HepG2 (cell line): Measurements from ENCODE around the gene OR13C8. TPM values are rescaled to one million over a fixed set of nuclear protein-coding genes. Genes with fewer than 3 reads are reported as not detected.
"Not testable (repeated sequence)": the region's sequence is repeated elsewhere in the genome, so short reads cannot be mapped to it uniquely, and the experiment has no call there.

Source experiments
- ATAC-seq: fragments of 200-7000 bp; cut with Tn5 transposase; 3 replicates; pipeline ENCODE4 v1.9.1; 2020; ENCODE audit warnings: mild to moderate bottlenecking, moderate library complexity
- BruUV-seq: library from RNA; stranded (reverse); fragments of 400-500 nt; replicated peaks from 2 replicates; lab custom pipeline; 2021; lab: Mats Ljungman, UMichigan
- CTCF ChIA-PET: fragments of 300-600 bp; formaldehyde crosslinking; extraction: SDS; loops from one replicate; lab custom pipeline; 2021; ENCODE audit warnings: low total read pairs, inconsistent platforms, low intra/inter-chr PET ratio; lab: Yijun Ruan, JAX
- POLR2A ChIA-PET: fragments of 350-600 bp; sonication (Branson Sonifier 250); formaldehyde crosslinking; loops from one replicate; lab custom pipeline; 2020; ENCODE audit warnings: antibody characterized with exemption, inconsistent platforms; lab: Yijun Ruan, JAX
- DNase-seq: peaks from one replicate; pipeline ENCODE4 v3.0.0-alpha.2; 2015; ENCODE audit warnings: low spot score
- FAIRE-seq: peaks from 3 replicates; lab custom pipeline; 2011; peaks lifted over from hg19 to GRCh38; lab: Jason Lieb, UNC
- H2AFZ ChIP-seq: one replicate; pipeline ENCODE4 v1.6.1; 2011; ENCODE audit warnings: low read length, inconsistent platforms
- H3K27ac ChIP-seq: fragments of 300-600 bp; 3 replicates; pipeline ENCODE4 v1.8.0; 2011; ENCODE audit warnings: mixed run types, mild to moderate bottlenecking, mixed read lengths, low read length, inconsistent platforms; ENCODE audit not compliant: insufficient read depth; ENCODE audit errors: extremely low read length
- H3K27me3 ChIP-seq, 2 experiments: fragments of 200-600 bp in 1 of 2; 2 replicates in 1 of 2; 3 replicates in 1 of 2; pipeline versions ENCODE4 v1.6.0 to v1.8.0; 2011; ENCODE audit warnings: low read length in 2 of 2, mild to moderate bottlenecking in 2 of 2, moderate library complexity in 2 of 2, inconsistent platforms in 1 of 2; ENCODE audit not compliant: insufficient read depth in 2 of 2, control insufficient read depth in 1 of 2
- H3K36me3 ChIP-seq, 2 experiments: fragments of 200-600 bp in 1 of 2; replicated peaks in 1 of 2; 2 replicates in 1 of 2; 3 replicates in 1 of 2; pipeline versions ENCODE4 v1.5.1 to v1.8.0; 2011; ENCODE audit warnings: low read length in 2 of 2, inconsistent platforms in 1 of 2; ENCODE audit not compliant: insufficient read depth in 2 of 2, control insufficient read depth in 1 of 2
- H3K4me1 ChIP-seq: 2 replicates; pipeline ENCODE4 v1.5.1; 2012; ENCODE audit warnings: low read length, inconsistent platforms; ENCODE audit not compliant: insufficient read depth
- H3K4me2 ChIP-seq: 2 replicates; pipeline ENCODE4 v1.6.0; 2011; ENCODE audit warnings: low read depth, low read length, inconsistent platforms
- H3K4me3 ChIP-seq, 3 experiments: fragments of 200-600 bp in 1 of 3; sonication (generic), shearing (Covaris generic) in 1 of 3; replicated peaks in 1 of 3; 2 replicates each; pipeline ENCODE4 v1.5.1; 2011 to 2016; ENCODE audit warnings: low read length in 3 of 3, inconsistent platforms in 2 of 3, low read depth in 2 of 3, mild to moderate bottlenecking in 2 of 3, control low read depth in 1 of 3, mixed read lengths in 1 of 3; ENCODE audit not compliant: insufficient read depth in 1 of 3
- H3K79me2 ChIP-seq: one replicate; pipeline ENCODE4 v1.6.1; 2011; ENCODE audit warnings: low read length, inconsistent platforms; ENCODE audit not compliant: insufficient read depth
- H3K9ac ChIP-seq: 2 replicates; pipeline ENCODE4 v1.6.0; 2011; ENCODE audit warnings: mild to moderate bottlenecking, low read depth, low read length, inconsistent platforms; ENCODE audit not compliant: insufficient read depth
- H3K9me3 ChIP-seq: 2 replicates; pipeline ENCODE4 v1.5.1; 2012; ENCODE audit warnings: mild to moderate bottlenecking, low read length
- H4K20me1 ChIP-seq: 2 replicates; pipeline ENCODE4 v1.6.0; 2011; ENCODE audit warnings: inconsistent platforms, mild to moderate bottlenecking, low read length, moderate library complexity; ENCODE audit not compliant: insufficient read depth
- PRDM4 ChIP-seq: sonication (generic); formaldehyde crosslinking; IDR thresholded peaks from 2 replicates; pipeline ENCODE4 v1.9.0; 2021; ENCODE audit warnings: missing genetic modification reagents, borderline replicate concordance
- TCF12 ChIP-seq, 2 experiments: fragments of 450-650 bp in 1 of 2; sonication (generic) in 1 of 2; formaldehyde crosslinking in 1 of 2; IDR thresholded peaks; 2 replicates each; pipeline versions ENCODE4 v1.6.1 to v1.8.0; 2017 to 2022; ENCODE audit warnings: antibody characterized with exemption in 1 of 2, mild to moderate bottlenecking in 1 of 2, missing genetic modification reagents in 1 of 2, moderate library complexity in 1 of 2
- ZBTB39 ChIP-seq: sonication (generic); formaldehyde crosslinking; IDR thresholded peaks from 2 replicates; pipeline ENCODE4 v1.5.0; 2020; ENCODE audit warnings: missing genetic modification reagents
- ZNF143 ChIP-seq: sonication (generic); formaldehyde crosslinking; IDR thresholded peaks from 2 replicates; pipeline ENCODE4 v1.4.0; 2020; ENCODE audit warnings: missing genetic modification reagents
- ZNF256 ChIP-seq: sonication (generic); formaldehyde crosslinking; conservative IDR thresholded peaks from 2 replicates; pipeline ENCODE4 v1.4.0; 2020; ENCODE audit warnings: missing genetic modification reagents
- ZNF547 ChIP-seq: sonication (generic); formaldehyde crosslinking; IDR thresholded peaks from 2 replicates; pipeline ENCODE4 v1.5.1; 2020; ENCODE audit warnings: mild to moderate bottlenecking, missing genetic modification reagents
- ZNF816 ChIP-seq: sonication (generic); formaldehyde crosslinking; IDR thresholded peaks from 2 replicates; pipeline ENCODE4 v1.8.0; 2022; ENCODE audit warnings: missing genetic modification reagents, mild to moderate bottlenecking, borderline replicate concordance
- ZNF839 ChIP-seq: sonication (generic); formaldehyde crosslinking; IDR thresholded peaks from 2 replicates; pipeline ENCODE4 v1.4.0; 2020; ENCODE audit warnings: missing genetic modification reagents, mild to moderate bottlenecking, borderline replicate concordance
- WGBS: methylation state at CpG from one replicate; pipeline ENCODE4 v1.1.6; 2017; ENCODE audit warnings: low lambda C conversion rate; 5-methylcytosine and 5-hydroxymethylcytosine counted together
- in situ Hi-C: cut with HindIII; loops from 2 replicates; pipeline ENCODE4 v1.10.0; 2017; ENCODE audit warnings: low pct_unique_long_range_greater_than_20kb; ENCODE audit not compliant: extremely low pct_ligation_motif_present
- intact Hi-C: fragments of 100-400 bp; cut with micrococcal nuclease; formaldehyde crosslinking; loops from one replicate; pipeline ENCODE4 v1.10.0; 2022; ENCODE audit not compliant: unreplicated experiment
- polyA plus RNA-seq, 8 experiments: library from polyadenylated mRNA; depleted of rRNA in 3 of 8; stranded (reverse) in 7 of 8; unstranded in 1 of 8; fragments of >200 nt; fragmentation: Illumina TruSeq in 4 of 8; extraction: Trizol in 4 of 8; gene quantifications; 2 replicates each; pipeline versions ENCODE4 v1.2.1 to v1.2.3, GENCODE V29; 2011 to 2016; ENCODE audit warnings: low read depth in 4 of 8, missing spikeins in 1 of 8, mixed read lengths in 1 of 8; ENCODE audit not compliant: insufficient read depth in 1 of 8
- total RNA-seq, 5 experiments: library from RNA; depleted of rRNA; stranded (reverse); fragments of >200 nt; fragmentation: Illumina TruSeq; extraction: Trizol; gene quantifications; 2 replicates each; pipeline ENCODE4 v1.2.3, GENCODE V29; 2016; ENCODE audit warnings: low read depth in 1 of 5

The OR13C8 gene
- total and polyA plus RNA-seq, 2 of the 13 experiments (the other 11 are each of a cell fraction or from before 2014, with no cell fraction given) = not detected

- TF ChIP-seq ZNF816 (no peak), TCF12 (IDR thresholded peaks at IDR 0.05) (no peak), TCF12 (CRISPR knock-in tag; IDR thresholded peaks at IDR 0.05) (no peak), ZBTB39 (CRISPR knock-in tag) (no peak), ZNF256 (CRISPR knock-in tag) (no peak), ZNF839 (CRISPR knock-in tag) (no peak), ZNF143 (no peak), ZNF547 (no peak), PRDM4 (no peak)
These were observed at the start of gene OR13C8 (continued) for GRCh38 chr9:104568868-104569267.

GRCh38 chr9:104520241-104520640, 48.7 kb upstream of the OR13C8 start:
- 23% methylated on average over 7 of the region's 10 CpGs for WGBS
- intact Hi-C loops, H3K9ac ChIP-seq, FAIRE-seq, H3K4me3 ChIP-seq, POLR2A ChIA-PET, H3K36me3 ChIP-seq, ATAC-seq, H4K20me1 ChIP-seq, H3K79me2 ChIP-seq, H3K4me1 ChIP-seq, CTCF ChIA-PET, H2AFZ ChIP-seq, BruUV-seq, H3K9me3 ChIP-seq, H3K4me2 ChIP-seq, H3K27ac ChIP-seq, DNase-seq, H3K27me3 ChIP-seq, in situ Hi-C loops: not testable (repeated sequence)
